Spleen (tissue), 7 donors: ENCODE results near the gene MARK2.
"Not testable (repeated sequence)": the region's sequence is repeated elsewhere in the genome, so short reads cannot be mapped to it uniquely, and the experiment has no call there.

ENCODE experiments used
- POLR2AphosphoS5 ChIP-seq, 3 donors: sonication (generic); formaldehyde crosslinking; IDR thresholded peaks; one replicate each; pipeline ENCODE4 v1.5.1; 2017; ENCODE audit warnings: antibody characterized with exemption in 3 of 3
- TF ChIP-seq, protein P1 (sequence below), 11 experiments: fragments of 200-600 bp in 7 of 11; fragments of 450-650 bp in 4 of 11; sonication (generic) in 4 of 11; IDR thresholded peaks in 8 of 11; conservative IDR thresholded peaks in 3 of 11; 1 replicate in 7 of 11; 2 replicates in 4 of 11; pipeline versions ENCODE4 v1.4.0 to v1.8.0; 2016 to 2021; ENCODE audit warnings: antibody characterized with exemption in 11 of 11, inconsistent platforms in 4 of 11, mild to moderate bottlenecking in 1 of 11
- donor health status: DM: no; HTN: no; CAD: no; lungs with moderate emphysema.
- donor health status: DM: no; HTN: no; CAD: no.
- donor health status: DM: no; HTN: no; CAD: no.

DNA sequence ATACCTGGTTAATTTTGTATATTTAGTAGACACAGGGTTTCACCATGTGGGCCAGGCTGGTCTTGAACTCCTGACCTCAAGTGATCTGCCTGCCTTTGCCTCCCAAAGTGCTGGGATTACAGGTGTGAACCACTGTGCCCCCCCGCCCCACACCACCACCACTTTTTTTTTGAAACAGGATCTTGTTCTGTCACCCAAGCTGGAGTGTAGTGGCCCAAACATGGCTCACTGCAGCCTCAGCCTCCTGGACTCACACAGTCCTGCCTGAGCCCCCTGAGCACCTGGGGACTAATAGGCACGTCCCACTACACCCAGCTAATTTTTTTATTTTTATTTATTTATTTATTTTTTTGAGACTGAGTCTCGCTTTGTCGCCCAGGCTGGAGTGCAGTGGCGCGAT, 24.7 kb downstream of the MARK2 start:
- TF ChIP-seq, protein P1, sequence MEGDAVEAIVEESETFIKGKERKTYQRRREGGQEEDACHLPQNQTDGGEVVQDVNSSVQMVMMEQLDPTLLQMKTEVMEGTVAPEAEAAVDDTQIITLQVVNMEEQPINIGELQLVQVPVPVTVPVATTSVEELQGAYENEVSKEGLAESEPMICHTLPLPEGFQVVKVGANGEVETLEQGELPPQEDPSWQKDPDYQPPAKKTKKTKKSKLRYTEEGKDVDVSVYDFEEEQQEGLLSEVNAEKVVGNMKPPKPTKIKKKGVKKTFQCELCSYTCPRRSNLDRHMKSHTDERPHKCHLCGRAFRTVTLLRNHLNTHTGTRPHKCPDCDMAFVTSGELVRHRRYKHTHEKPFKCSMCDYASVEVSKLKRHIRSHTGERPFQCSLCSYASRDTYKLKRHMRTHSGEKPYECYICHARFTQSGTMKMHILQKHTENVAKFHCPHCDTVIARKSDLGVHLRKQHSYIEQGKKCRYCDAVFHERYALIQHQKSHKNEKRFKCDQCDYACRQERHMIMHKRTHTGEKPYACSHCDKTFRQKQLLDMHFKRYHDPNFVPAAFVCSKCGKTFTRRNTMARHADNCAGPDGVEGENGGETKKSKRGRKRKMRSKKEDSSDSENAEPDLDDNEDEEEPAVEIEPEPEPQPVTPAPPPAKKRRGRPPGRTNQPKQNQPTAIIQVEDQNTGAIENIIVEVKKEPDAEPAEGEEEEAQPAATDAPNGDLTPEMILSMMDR (IDR thresholded peaks at IDR 0.05 in 8 of 11, conservative IDR thresholded peaks at IDR 0.05 in 3 of 11) = not testable (repeated sequence)
- TF ChIP-seq POLR2AphosphoS5 (IDR thresholded peaks at IDR 0.05) = not testable (repeated sequence)
